Lung (tissue), 12 donors: ENCODE results near the gene ABCC11. TPM values are rescaled to one million over a fixed set of nuclear protein-coding genes. Genes with fewer than 3 reads are reported as not detected.

ENCODE experiments used
- ATAC-seq: fragments of 200-7000 bp; cut with Tn5 transposase; one replicate; pipeline ENCODE4 v1.9.1; 2020; ENCODE audit warnings: moderate number of reproducible peaks; ENCODE audit not compliant: insufficient read depth, low FRiP score
- DNase-seq, 3 donors: peaks; one replicate each; pipeline ENCODE4 v3.0.0-alpha.2; 2013 to 2017
- H3K27ac ChIP-seq, 2 donors: one replicate each; pipeline ENCODE4 v1.5.1; 2013; ENCODE audit warnings: mild to moderate bottlenecking in 2 of 2, moderate library complexity in 2 of 2, control low read depth in 1 of 2, inconsistent platforms in 1 of 2, low read depth in 1 of 2, low read length in 1 of 2
- H3K27me3 ChIP-seq, 3 donors: one replicate each; pipeline ENCODE4 v1.5.1; 2013; ENCODE audit warnings: low read length in 2 of 3; ENCODE audit not compliant: control insufficient read depth in 3 of 3, insufficient read depth in 3 of 3
- H3K36me3 ChIP-seq, 4 donors: one replicate each; pipeline ENCODE4 v1.5.1; 2013; ENCODE audit warnings: low read length in 4 of 4, mild to moderate bottlenecking in 1 of 4, moderate library complexity in 1 of 4; ENCODE audit not compliant: control insufficient read depth in 4 of 4, insufficient read depth in 4 of 4
- H3K4me1 ChIP-seq, 5 donors: one replicate each; pipeline ENCODE4 v1.5.1; 2013; ENCODE audit warnings: low read length in 5 of 5, mild to moderate bottlenecking in 2 of 5, moderate library complexity in 1 of 5; ENCODE audit not compliant: control insufficient read depth in 5 of 5, insufficient read depth in 5 of 5
- H3K4me3 ChIP-seq: one replicate; pipeline ENCODE4 v1.5.1; 2013; ENCODE audit warnings: mild to moderate bottlenecking, control low read depth, moderate library complexity
- H3K9ac ChIP-seq, 2 donors: one replicate each; pipeline ENCODE4 v1.5.1; 2013; ENCODE audit warnings: low read length in 2 of 2, control low read depth in 1 of 2; ENCODE audit not compliant: insufficient read depth in 1 of 2
- H3K9me3 ChIP-seq, 4 donors: one replicate each; pipeline ENCODE4 v1.5.1; 2013; ENCODE audit warnings: low read length in 3 of 4, mild to moderate bottlenecking in 1 of 4, moderate library complexity in 1 of 4; ENCODE audit not compliant: control insufficient read depth in 4 of 4, insufficient read depth in 3 of 4
- WGBS, 2 donors: extraction: QIAGEN DNeasy Blood & Tissue Kit; methylation state at CpG; one replicate each; pipeline ENCODE4 v1.1.7; 2013; 5-methylcytosine and 5-hydroxymethylcytosine counted together
- polyA plus RNA-seq, 2 donors: library from polyadenylated mRNA; stranded (reverse); fragments of 200-250 nt; gene quantifications; one replicate each; pipeline ENCODE4 v1.2.1, GENCODE V29; 2013
- total RNA-seq, 2 donors: library from RNA; depleted of rRNA in 1 of 2; stranded (reverse); fragments of >200 nt in 1 of 2; gene quantifications; one replicate each; pipeline ENCODE4 v1.2.1, GENCODE V29; 2014 to 2021
- TF ChIP-seq, protein P1 (sequence below): IDR thresholded peaks from 2 replicates; pipeline ENCODE4 v1.5.1; 2012; ENCODE audit warnings: mild to moderate bottlenecking; ENCODE audit errors: control extremely low read depth, extremely low read depth
- donor health status: control.
- donor health status: control.
- donor health status: Bipolar disorder and iron deficiency.
- donor health status: healthy.
- donor health status: DM: yes; HTN: yes; CAD: no.

The ABCC11 gene
- total and polyA plus RNA-seq, 4 donors: 0.08 to 1.3 (median 0.25) TPM

DNA sequence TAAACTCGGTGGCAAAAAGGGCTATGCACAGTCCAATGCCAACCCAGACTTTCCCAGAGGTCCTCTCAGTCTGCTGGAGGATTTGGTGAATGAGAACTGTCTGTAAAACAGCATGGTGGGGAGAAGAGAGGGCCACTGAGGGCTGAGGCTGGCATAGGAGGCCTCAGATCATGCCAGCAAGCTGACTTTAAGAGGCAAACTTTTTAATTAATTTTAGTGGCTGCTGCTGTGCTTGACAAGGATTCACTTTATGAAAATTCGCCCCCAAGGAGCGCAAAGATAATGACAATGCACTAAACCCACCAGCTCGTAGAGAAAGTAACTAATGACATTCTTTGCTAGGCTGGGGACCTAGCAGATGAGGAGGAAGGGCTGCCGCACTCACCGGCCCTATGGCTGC lies 106.5 kb downstream of the ABCC11 start:
- H3K4me3 ChIP-seq: no peak overlapping the region
- TF ChIP-seq, protein P1, sequence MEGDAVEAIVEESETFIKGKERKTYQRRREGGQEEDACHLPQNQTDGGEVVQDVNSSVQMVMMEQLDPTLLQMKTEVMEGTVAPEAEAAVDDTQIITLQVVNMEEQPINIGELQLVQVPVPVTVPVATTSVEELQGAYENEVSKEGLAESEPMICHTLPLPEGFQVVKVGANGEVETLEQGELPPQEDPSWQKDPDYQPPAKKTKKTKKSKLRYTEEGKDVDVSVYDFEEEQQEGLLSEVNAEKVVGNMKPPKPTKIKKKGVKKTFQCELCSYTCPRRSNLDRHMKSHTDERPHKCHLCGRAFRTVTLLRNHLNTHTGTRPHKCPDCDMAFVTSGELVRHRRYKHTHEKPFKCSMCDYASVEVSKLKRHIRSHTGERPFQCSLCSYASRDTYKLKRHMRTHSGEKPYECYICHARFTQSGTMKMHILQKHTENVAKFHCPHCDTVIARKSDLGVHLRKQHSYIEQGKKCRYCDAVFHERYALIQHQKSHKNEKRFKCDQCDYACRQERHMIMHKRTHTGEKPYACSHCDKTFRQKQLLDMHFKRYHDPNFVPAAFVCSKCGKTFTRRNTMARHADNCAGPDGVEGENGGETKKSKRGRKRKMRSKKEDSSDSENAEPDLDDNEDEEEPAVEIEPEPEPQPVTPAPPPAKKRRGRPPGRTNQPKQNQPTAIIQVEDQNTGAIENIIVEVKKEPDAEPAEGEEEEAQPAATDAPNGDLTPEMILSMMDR: no peak
- WGBS, 2 donors: 88 to 94% methylated on average over 6 of the region's 6 CpGs
- no peaks in the 10 kb centered on the region for H3K36me3 ChIP-seq
- H3K27ac ChIP-seq: no peak overlapping the region
- ATAC-seq (no peak), DNase-seq (no peak)
- no peaks in the 10 kb centered on the region for H3K4me1 ChIP-seq
- no peaks in the 10 kb centered on the region for H3K27me3 ChIP-seq
- H3K9ac ChIP-seq: no peak overlapping the region
- H3K9me3 ChIP-seq: peaks cover 0 to 2% (median 0%) of the 10 kb centered on the region in 4 donors

GRCh38 chr16:48139517-48139916 lies 107.8 kb downstream of the ABCC11 start:
- no peaks in the 10 kb centered on the region for H3K36me3 ChIP-seq
- WGBS, 2 donors: 92 to 96% methylated on average over 3 of the region's 3 CpGs
- no peak overlapping the region for H3K9ac ChIP-seq
- ATAC-seq (no peak), DNase-seq (no peak)
- no peaks in the 10 kb centered on the region for H3K4me1 ChIP-seq
- no peaks in the 10 kb centered on the region for H3K27me3 ChIP-seq
- no peak overlapping the region for H3K27ac ChIP-seq
- H3K9me3 ChIP-seq: no peaks in the 10 kb centered on the region
- TF ChIP-seq, protein P1: no peak
- no peak overlapping the region for H3K4me3 ChIP-seq

DNA sequence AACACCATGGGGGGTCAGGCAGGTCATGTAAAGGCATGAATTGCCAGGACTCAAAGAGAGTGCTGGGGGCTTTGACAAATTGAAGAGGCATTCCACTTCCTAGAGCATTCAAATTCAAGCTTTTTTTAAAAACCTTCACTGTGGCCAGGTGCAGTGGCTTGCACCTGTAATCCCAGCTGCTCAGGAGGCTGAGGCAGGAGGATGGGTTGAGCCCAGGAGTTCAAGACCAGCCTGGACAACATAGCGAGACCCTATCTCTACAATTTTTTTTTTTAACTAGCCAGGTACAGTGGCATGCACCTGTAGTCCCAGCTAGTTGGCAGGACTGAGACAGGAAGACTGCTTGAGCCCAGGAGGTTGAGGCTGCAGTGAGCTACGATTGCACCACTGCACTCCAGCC lies 108.8 kb downstream of the ABCC11 start:
- H3K9ac ChIP-seq: no peak overlapping the region
- no peak overlapping the region for H3K4me3 ChIP-seq
- H3K4me1 ChIP-seq: no peaks in the 10 kb centered on the region
- no peak overlapping the region for H3K27ac ChIP-seq
- WGBS, 2 donors: 87 to 90% methylated on average over 2 of the region's 2 CpGs
- no peaks in the 10 kb centered on the region for H3K27me3 ChIP-seq
- no peak for DNase-seq
- H3K36me3 ChIP-seq: no peaks in the 10 kb centered on the region
- TF ChIP-seq, protein P1: no peak
- H3K9me3 ChIP-seq: no peaks in the 10 kb centered on the region
- ATAC-seq: no peak

DNA sequence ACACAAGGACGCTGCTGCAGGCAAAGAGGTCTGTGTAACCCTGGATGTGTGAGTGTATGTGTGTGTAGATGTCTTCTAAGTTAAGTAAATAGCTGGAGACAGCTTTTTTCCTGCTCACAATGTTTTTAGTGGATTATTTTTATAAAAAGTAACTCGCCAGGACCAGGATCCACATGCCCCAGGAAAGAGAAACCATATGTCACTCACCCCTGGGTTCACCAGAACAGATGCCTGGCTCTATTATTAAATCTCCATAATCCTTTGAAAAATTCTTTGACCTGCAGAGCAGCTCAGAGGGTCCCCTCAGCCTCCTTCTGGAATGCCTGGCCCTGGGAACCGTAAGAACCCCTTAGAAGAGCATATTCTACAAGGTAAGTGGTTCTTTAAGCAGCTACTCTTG lies 109.5 kb downstream of the ABCC11 start:
- DNase-seq: no peak
- Histone ChIP-seq H3K9me3 (no peaks in the 10 kb centered on the region), H3K36me3 (no peaks in the 10 kb centered on the region), H3K4me3 (no peak overlapping the region), H3K9ac (no peak overlapping the region), H3K27ac (no peak overlapping the region), H3K4me1 (no peaks in the 10 kb centered on the region), H3K27me3 (no peaks in the 10 kb centered on the region)
- ATAC-seq: no peak
- TF ChIP-seq, protein P1: no peak
- 82 to 97% methylated on average over 3 of the region's 3 CpGs for WGBS, 2 donors
